H1 (cell line): Measurements from ENCODE around the gene PACC1. TPM values are rescaled to one million over a fixed set of nuclear protein-coding genes. Genes with fewer than 3 reads are reported as not detected.

Experiments used
- CTCF ChIA-PET: fragments of 300-600 bp; sonication (Branson Sonifier 250); formaldehyde crosslinking; loops from one replicate; lab custom pipeline; 2021; ENCODE audit not compliant: partially characterized antibody; lab: Charles Lee
- POLR2A ChIA-PET: fragments of 300-600 bp; sonication (Branson Sonifier 250); formaldehyde crosslinking; loops from one replicate; lab custom pipeline; 2021; ENCODE audit warnings: inconsistent platforms; ENCODE audit not compliant: partially characterized antibody; lab: Charles Lee
- DNase-seq, 2 experiments: peaks; one replicate each; pipeline versions ENCODE4 v3.0.0 to v3.0.0-alpha.2; 2010 to 2022; ENCODE audit warnings: low spot score in 2 of 2, low read depth in 1 of 2, mixed read lengths in 1 of 2
- FAIRE-seq: peaks from 2 replicates; lab custom pipeline; 2011; peaks lifted over from hg19 to GRCh38; lab: Jason Lieb, UNC
- H2AFZ ChIP-seq: 2 replicates; pipeline ENCODE4 v1.8.1; 2012; ENCODE audit warnings: low read length, inconsistent platforms
- H2AK5ac ChIP-seq: 2 replicates; pipeline ENCODE4 v1.6.1; 2013; ENCODE audit warnings: low read depth, low read length
- H2BK120ac ChIP-seq: replicated peaks from 2 replicates; pipeline ENCODE3; 2013; ENCODE audit warnings: low read depth, low read length, inconsistent platforms
- H2BK12ac ChIP-seq: 2 replicates; pipeline ENCODE4 v1.6.1; 2013; ENCODE audit warnings: low read depth, low read length
- H2BK15ac ChIP-seq: 2 replicates; pipeline ENCODE4 v1.6.1; 2013; ENCODE audit warnings: low read length
- H2BK20ac ChIP-seq: 2 replicates; pipeline ENCODE4 v1.6.1; 2013; ENCODE audit warnings: low read length
- H2BK5ac ChIP-seq: 2 replicates; pipeline ENCODE4 v1.6.1; 2013; ENCODE audit warnings: low read depth, low read length
- H3K14ac ChIP-seq: 2 replicates; pipeline ENCODE4 v1.6.1; 2013; ENCODE audit warnings: inconsistent platforms; ENCODE audit not compliant: insufficient read length
- H3K18ac ChIP-seq: 2 replicates; pipeline ENCODE4 v1.6.1; 2013; ENCODE audit warnings: low read length; ENCODE audit errors: extremely low read depth
- H3K23ac ChIP-seq: 2 replicates; pipeline ENCODE4 v1.6.1; 2013; ENCODE audit warnings: inconsistent platforms; ENCODE audit not compliant: insufficient read length
- H3K23me2 ChIP-seq: 2 replicates; pipeline ENCODE4 v1.6.1; 2013; ENCODE audit warnings: low read depth, low read length
- H3K27ac ChIP-seq: 2 replicates; pipeline ENCODE4 v1.6.1; 2011; ENCODE audit warnings: low read depth, low read length, inconsistent platforms
- H3K27me3 ChIP-seq, 4 experiments: replicated peaks in 1 of 4; 1 replicate in 1 of 4; 2 replicates in 3 of 4; pipeline versions ENCODE4 v1.6.1 to v1.8.1; 2011 to 2013; ENCODE audit warnings: low read length in 3 of 4, mild to moderate bottlenecking in 3 of 4, inconsistent platforms in 2 of 4, mixed read lengths in 2 of 4, moderate library complexity in 1 of 4; ENCODE audit not compliant: control insufficient read depth in 3 of 4, insufficient read depth in 3 of 4; ENCODE audit errors: extremely low read depth in 1 of 4
- H3K36me3 ChIP-seq, 4 experiments: 2 replicates each; pipeline versions ENCODE4 v1.6.1 to v1.8.1; 2011 to 2013; ENCODE audit warnings: mild to moderate bottlenecking in 4 of 4, low read length in 3 of 4, moderate library complexity in 2 of 4, control low read depth in 1 of 4, inconsistent platforms in 1 of 4; ENCODE audit not compliant: insufficient read depth in 4 of 4, control insufficient read depth in 2 of 4
- H3K4ac ChIP-seq: replicated peaks from 2 replicates; pipeline ENCODE3; 2013; ENCODE audit warnings: low read length, low read depth, mixed read lengths, inconsistent platforms; ENCODE audit not compliant: insufficient read length
- H3K4me1 ChIP-seq, 4 experiments: replicated peaks in 1 of 4; 1 replicate in 1 of 4; 2 replicates in 3 of 4; pipeline versions ENCODE4 v1.6.1 to v1.8.1; 2011 to 2013; ENCODE audit warnings: low read length in 3 of 4, inconsistent platforms in 2 of 4, mixed read lengths in 1 of 4; ENCODE audit not compliant: insufficient read depth in 4 of 4, control insufficient read depth in 3 of 4
- H3K4me2 ChIP-seq, 2 experiments: 2 replicates each; pipeline versions ENCODE4 v1.6.1 to v1.8.1; 2011 to 2013; ENCODE audit warnings: low read depth in 2 of 2, low read length in 2 of 2, control low read depth in 1 of 2, inconsistent platforms in 1 of 2, mild to moderate bottlenecking in 1 of 2; ENCODE audit not compliant: insufficient read depth in 1 of 2
- H3K4me3 ChIP-seq, 4 experiments: fragments of 200-600, 300-600 bp in 1 of 4; sonication (generic), shearing (Covaris generic), sonication (Bioruptor Twin) in 1 of 4; 2 replicates each; pipeline versions ENCODE4 v1.5.1 to v1.8.1; 2011 to 2016; ENCODE audit warnings: low read length in 4 of 4, low read depth in 3 of 4, control low read depth in 2 of 4, inconsistent platforms in 2 of 4, mild to moderate bottlenecking in 2 of 4, mixed read lengths in 1 of 4, moderate library complexity in 1 of 4; ENCODE audit not compliant: insufficient read depth in 2 of 4; ENCODE audit errors: extremely low read depth in 1 of 4
- H3K56ac ChIP-seq: replicated peaks from 2 replicates; pipeline ENCODE3; 2013; ENCODE audit warnings: low read depth, mild to moderate bottlenecking, mixed read lengths, low read length, inconsistent platforms; ENCODE audit not compliant: insufficient read length
- H3K79me1 ChIP-seq: 2 replicates; pipeline ENCODE4 v1.6.1; 2013; ENCODE audit warnings: low read depth, low read length, control low read depth
- H3K79me2 ChIP-seq, 2 experiments: 2 replicates each; pipeline versions ENCODE4 v1.6.1 to v1.8.1; 2012 to 2013; ENCODE audit warnings: low read length in 2 of 2, mild to moderate bottlenecking in 2 of 2, inconsistent platforms in 1 of 2; ENCODE audit not compliant: insufficient read depth in 2 of 2, control insufficient read depth in 1 of 2
- H3K9ac ChIP-seq, 4 experiments: replicated peaks in 1 of 4; 1 replicate in 1 of 4; 2 replicates in 3 of 4; pipeline versions ENCODE4 v1.6.1 to v1.8.1; 2011 to 2013; ENCODE audit warnings: low read depth in 3 of 4, low read length in 3 of 4, control low read depth in 2 of 4, mild to moderate bottlenecking in 2 of 4, moderate library complexity in 2 of 4, inconsistent platforms in 1 of 4; ENCODE audit errors: extremely low read depth in 1 of 4
- H3K9me3 ChIP-seq, 2 experiments: 2 replicates each; pipeline versions ENCODE4 v1.6.1 to v1.8.1; 2012 to 2013; ENCODE audit warnings: mild to moderate bottlenecking in 2 of 2, moderate library complexity in 2 of 2, control low read depth in 1 of 2, inconsistent platforms in 1 of 2, low read depth in 1 of 2, low read length in 1 of 2, mixed read lengths in 1 of 2; ENCODE audit not compliant: insufficient read depth in 2 of 2
- H4K20me1 ChIP-seq, 2 experiments: replicated peaks in 1 of 2; 2 replicates each; pipeline versions ENCODE3 to v1.8.1; 2011 to 2013; ENCODE audit warnings: inconsistent platforms in 2 of 2, low read length in 2 of 2, mild to moderate bottlenecking in 1 of 2; ENCODE audit not compliant: insufficient read depth in 2 of 2, control insufficient read depth in 1 of 2
- H4K5ac ChIP-seq: 2 replicates; pipeline ENCODE4 v1.6.1; 2013; ENCODE audit warnings: low read length, low read depth, mixed read lengths, inconsistent platforms; ENCODE audit not compliant: insufficient read length
- H4K8ac ChIP-seq: 2 replicates; pipeline ENCODE4 v1.8.0; 2013; ENCODE audit warnings: mild to moderate bottlenecking, moderate library complexity, low read length, inconsistent platforms; ENCODE audit not compliant: insufficient read depth; ENCODE audit errors: extremely low read depth
- H4K91ac ChIP-seq: replicated peaks from 2 replicates; pipeline ENCODE3; 2013; ENCODE audit warnings: low read length, mixed read lengths, inconsistent platforms; ENCODE audit not compliant: insufficient read length
- ASH2L ChIP-seq: fragments of 200-600, 300-600 bp; sonication (generic); IDR thresholded peaks from one replicate; pipeline ENCODE4 v1.7.1; 2017; ENCODE audit warnings: low read length
- BCL11A ChIP-seq, 2 experiments: IDR thresholded peaks; one replicate each; pipeline ENCODE4 v1.6.1; 2011; ENCODE audit warnings: low read depth in 2 of 2, low read length in 2 of 2, mild to moderate bottlenecking in 2 of 2
- EZH2 ChIP-seq: fragments of 200-600 bp; sonication (generic); IDR thresholded peaks from 2 replicates; pipeline ENCODE4 v1.7.1; 2012; ENCODE audit warnings: low read depth, mild to moderate bottlenecking, moderate library complexity, low read length, inconsistent platforms; ENCODE audit not compliant: severe bottlenecking
- GTF2F1 ChIP-seq: IDR thresholded peaks from 2 replicates; pipeline ENCODE4 v1.6.1; 2012; ENCODE audit warnings: low read depth, low read length, improper control_type of control experiment, borderline replicate concordance
- PHF8 ChIP-seq: fragments of 200-600 bp; sonication (generic); conservative IDR thresholded peaks from 2 replicates; pipeline ENCODE4 v1.7.1; 2012; ENCODE audit warnings: low read depth, mild to moderate bottlenecking, inconsistent platforms, low read length, moderate library complexity
- RXRA ChIP-seq: IDR thresholded peaks from 2 replicates; pipeline ENCODE4 v1.6.1; 2011; ENCODE audit warnings: low read depth, mild to moderate bottlenecking, low read length, moderate library complexity; ENCODE audit not compliant: insufficient read depth
- SP1 ChIP-seq: IDR thresholded peaks from 2 replicates; pipeline ENCODE4 v1.6.1; 2011; ENCODE audit warnings: low read depth, low read length
- SRF ChIP-seq: IDR thresholded peaks from 2 replicates; pipeline ENCODE4 v1.6.1; 2011; ENCODE audit warnings: mild to moderate bottlenecking, low read depth, low read length, moderate library complexity
- TAF1 ChIP-seq: IDR thresholded peaks from 2 replicates; pipeline ENCODE4 v1.6.1; 2011; ENCODE audit warnings: mild to moderate bottlenecking, low read depth, low read length
- WGBS, 2 experiments: shearing (Covaris generic) in 1 of 2; methylation state at CpG; one replicate each; pipeline versions ENCODE4 v1.1.6 to v1.1.7; 2013 to 2015; ENCODE audit warnings: low lambda C conversion rate in 2 of 2, mixed read lengths in 2 of 2, inconsistent platforms in 1 of 2, low coverage in 1 of 2, missing lambda C conversion rate in 1 of 2; ENCODE audit not compliant: insufficient replicate concordance in 2 of 2, insufficient coverage in 1 of 2, insufficient read length in 1 of 2; ENCODE audit errors: extremely low coverage in 1 of 2, missing lambda C conversion rate in 1 of 2; 5-methylcytosine and 5-hydroxymethylcytosine counted together
- polyA plus RNA-seq, 7 experiments: library from polyadenylated mRNA; depleted of rRNA in 3 of 7; stranded (reverse) in 5 of 7; unstranded in 2 of 7; fragments of >200 nt in 5 of 7; fragments of 200-250 nt in 2 of 7; gene quantifications; 1 replicate in 5 of 7; 2 replicates in 1 of 7; 4 replicates in 1 of 7; pipeline versions ENCODE4 v1.2.1 to v1.2.3, GENCODE V29; 2011 to 2013; ENCODE audit warnings: missing spikeins in 2 of 7, mixed read lengths in 2 of 7
- total RNA-seq: library from RNA; stranded (reverse); fragmentation: NEBNext Ultra II Directional; extraction: Animal tissue kit (Norgen Biotek cat#: 25700); gene quantifications from 2 replicates; pipeline ENCODE4 v1.2.1, GENCODE V29; 2021
- TF ChIP-seq, protein P1 (sequence below): IDR thresholded peaks from 2 replicates; pipeline ENCODE4 v1.6.1; 2012; ENCODE audit warnings: inconsistent platforms
- TF ChIP-seq, protein P2 (sequence below): IDR thresholded peaks from 2 replicates; pipeline ENCODE4 v1.6.1; 2012; ENCODE audit warnings: low read length, inconsistent platforms

PACC1 gene
- total and polyA plus RNA-seq, 2 of the 8 experiments (the other 6 are each of a cell fraction or from before 2014, with no cell fraction given): 18.8 to 23.5 TPM

- no peak overlapping the region for H2BK20ac ChIP-seq
- no peak overlapping the region for H2BK15ac ChIP-seq
- no peak overlapping the region for H3K56ac ChIP-seq
- H3K27me3 ChIP-seq: no peaks in the 10 kb centered on the region; a peak in 2 of 7 replicates
- peak overlapping the region; percentile 83 to 85 for H3K4me2 ChIP-seq
- no peak overlapping the region for H3K27ac ChIP-seq
- H3K23me2 ChIP-seq: peaks cover 6% of the 10 kb centered on the region
- no peak overlapping the region for H2BK12ac ChIP-seq
- no peak overlapping the region for H3K14ac ChIP-seq
- H3K9ac ChIP-seq: peak overlapping the region; percentile 56 to 66 (median 62)
- H4K5ac ChIP-seq: no peak overlapping the region
- H3K36me3 ChIP-seq: peaks cover 10 to 25% (median 20%) of the 10 kb centered on the region in 4 experiments
- H3K23ac ChIP-seq: no peak overlapping the region
- no peaks in the 10 kb centered on the region for H3K9me3 ChIP-seq
- no peak overlapping the region for H2BK5ac ChIP-seq
- 9% methylated on average over 21 of the region's 21 CpGs; no CpG with 5 or more reads in 1 of the 2 experiments for WGBS, 2 experiments
- H4K20me1 ChIP-seq: peaks cover 0 to 16% of the 10 kb centered on the region in 2 experiments
- H3K4me3 ChIP-seq: peak overlapping the region; percentile 65 to 77 (median 73)
- CTCF ChIA-PET: interaction anchor here (1.0 to 2.2 kb wide), 3 partner anchors 13 to 63 kb away, joined by 3 to 18 read pairs (median 3); no protein-coding TSS in a partner anchor
- no peak overlapping the region; the same call in 1 of the 2 replicates for H3K18ac ChIP-seq
- H4K91ac ChIP-seq: no peak overlapping the region
- DNase-seq: peak in 1 of 2 experiments; percentile 49
- H4K8ac ChIP-seq: no peak overlapping the region; the same call in 1 of the 2 replicates
- H2AK5ac ChIP-seq: 0 out of 2 replicates have a peak overlapping the region, but pooled peaks have one; percentile 2
- H3K4ac ChIP-seq: no peak overlapping the region
- no peak for FAIRE-seq
- peaks cover 9% of the 10 kb centered on the region; the same call in 1 of the 2 replicates for H3K79me1 ChIP-seq
- POLR2A ChIA-PET: interaction anchor here (1.2 kb wide), 1 partner anchor 42 kb away, joined by 3 read pairs; no protein-coding TSS in a partner anchor
- H2BK120ac ChIP-seq: no peak overlapping the region
- H3K79me2 ChIP-seq: peaks cover 0 to 14% of the 10 kb centered on the region in 2 experiments; a peak in 3 of 4 replicates
- peak overlapping the region; percentile 8; the same call in 1 of the 2 replicates for H2AFZ ChIP-seq
- peaks cover 4 to 15% (median 9%) of the 10 kb centered on the region in 4 experiments; a peak in 6 of 7 replicates for H3K4me1 ChIP-seq
- TF ChIP-seq GTF2F1 (no peak), SRF (no peak), BCL11A (IDR thresholded peaks at IDR 0.05; ENCODE audit: low read depth in 2 of 2, low read length in 2 of 2) (no peak), RXRA (no peak), SP1 (no peak), PHF8 (no peak), EZH2 (no peak), ASH2L (peak; percentile 14), TAF1 (no peak)
- TF ChIP-seq, protein P1, sequence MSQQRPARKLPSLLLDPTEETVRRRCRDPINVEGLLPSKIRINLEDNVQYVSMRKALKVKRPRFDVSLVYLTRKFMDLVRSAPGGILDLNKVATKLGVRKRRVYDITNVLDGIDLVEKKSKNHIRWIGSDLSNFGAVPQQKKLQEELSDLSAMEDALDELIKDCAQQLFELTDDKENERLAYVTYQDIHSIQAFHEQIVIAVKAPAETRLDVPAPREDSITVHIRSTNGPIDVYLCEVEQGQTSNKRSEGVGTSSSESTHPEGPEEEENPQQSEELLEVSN: no peak
- TF ChIP-seq, protein P2, sequence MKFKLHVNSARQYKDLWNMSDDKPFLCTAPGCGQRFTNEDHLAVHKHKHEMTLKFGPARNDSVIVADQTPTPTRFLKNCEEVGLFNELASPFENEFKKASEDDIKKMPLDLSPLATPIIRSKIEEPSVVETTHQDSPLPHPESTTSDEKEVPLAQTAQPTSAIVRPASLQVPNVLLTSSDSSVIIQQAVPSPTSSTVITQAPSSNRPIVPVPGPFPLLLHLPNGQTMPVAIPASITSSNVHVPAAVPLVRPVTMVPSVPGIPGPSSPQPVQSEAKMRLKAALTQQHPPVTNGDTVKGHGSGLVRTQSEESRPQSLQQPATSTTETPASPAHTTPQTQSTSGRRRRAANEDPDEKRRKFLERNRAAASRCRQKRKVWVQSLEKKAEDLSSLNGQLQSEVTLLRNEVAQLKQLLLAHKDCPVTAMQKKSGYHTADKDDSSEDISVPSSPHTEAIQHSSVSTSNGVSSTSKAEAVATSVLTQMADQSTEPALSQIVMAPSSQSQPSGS: no peak
These were observed 771 bp downstream of the PACC1 start for GRCh38 chr1:212413902-212414327.
